Measurements from ENCODE around the gene PLA2R1.

GRCh38 chr2:160028431-160029269 lies 33.8 kb downstream of the PLA2R1 start:
- TF ChIP-seq CTCF (conservative IDR thresholded peaks at IDR 0.05; ENCODE audit: low read length): no peak
- no peak for TF ChIP-seq EZH2phosphoT487 (IDR thresholded peaks at IDR 0.05; ENCODE audit: borderline replicate concordance)

All from Loucy (cell line).